Panc1 (cell line): ENCODE results near the gene RPL36AL. TPM values are rescaled to one million over a fixed set of nuclear protein-coding genes. Genes with fewer than 3 reads are reported as not detected.
A peak's percentile ranks its signal among the peaks of the same experiment; 100 is the strongest.

Experiments used
- ATAC-seq: fragments of 200-7000 bp; cut with Tn5 transposase; 2 replicates; pipeline ENCODE4 v1.9.1; 2020; ENCODE audit warnings: mild to moderate bottlenecking, moderate library complexity
- BruUV-seq: library from RNA; stranded (reverse); fragments of 400-500 nt; replicated peaks from 2 replicates; lab custom pipeline; 2021; lab: Mats Ljungman, UMichigan
- CTCF ChIA-PET: fragments of 300-600 bp; sonication (Branson Sonifier 250); formaldehyde crosslinking; loops from one replicate; lab custom pipeline; 2022; ENCODE audit warnings: antibody characterized with exemption; lab: Charles Lee
- POLR2A ChIA-PET: fragments of 300-600 bp; sonication (Branson Sonifier 250); formaldehyde crosslinking; loops from one replicate; lab custom pipeline; 2022; ENCODE audit warnings: antibody characterized with exemption; lab: Charles Lee
- DNase-seq: peaks from one replicate; pipeline ENCODE4 v3.0.0-alpha.2; 2010; ENCODE audit warnings: low read depth, low spot score
- H3K27ac ChIP-seq: 2 replicates; pipeline ENCODE4 v1.5.1; 2011; ENCODE audit warnings: mild to moderate bottlenecking, low read length, inconsistent platforms
- H3K27me3 ChIP-seq: fragments of 200-500 bp; sonication (Bioruptor generic); 2 replicates; pipeline ENCODE4 v1.6.0; 2014; ENCODE audit warnings: low read length, inconsistent platforms; ENCODE audit not compliant: control insufficient read depth, insufficient read depth
- H3K36me3 ChIP-seq: fragments of 200-500 bp; sonication (Bioruptor generic); 2 replicates; pipeline ENCODE4 v1.5.1; 2014; ENCODE audit warnings: inconsistent platforms, mild to moderate bottlenecking, low read length, moderate library complexity; ENCODE audit not compliant: control insufficient read depth, insufficient read depth
- H3K4me1 ChIP-seq: 2 replicates; pipeline ENCODE4 v1.5.1; 2011; ENCODE audit warnings: inconsistent platforms, mild to moderate bottlenecking, low read length, moderate library complexity; ENCODE audit not compliant: control insufficient read depth, insufficient read depth
- H3K4me3 ChIP-seq, 2 experiments: 2 replicates each; pipeline ENCODE4 v1.5.1; 2011 to 2012; ENCODE audit warnings: low read depth in 2 of 2, low read length in 2 of 2, mild to moderate bottlenecking in 2 of 2, inconsistent platforms in 1 of 2, moderate library complexity in 1 of 2
- H3K9me3 ChIP-seq: fragments of 200-500 bp; sonication (Bioruptor generic); 2 replicates; pipeline ENCODE4 v1.5.1; 2014; ENCODE audit warnings: low read depth, mild to moderate bottlenecking, inconsistent platforms, low read length, moderate library complexity; ENCODE audit not compliant: control insufficient read depth, insufficient read depth
- TCF7L2 ChIP-seq: IDR thresholded peaks from 2 replicates; pipeline ENCODE4 v1.6.1; 2011; ENCODE audit warnings: mild to moderate bottlenecking, low read depth, low read length, inconsistent platforms
- in situ Hi-C: cut with HindIII; loops from 2 replicates; pipeline ENCODE4 v1.10.0; 2016; ENCODE audit warnings: low sequenced_read_pairs, low pct_unique_long_range_greater_than_20kb
- intact Hi-C: fragments of 100-400 bp; cut with micrococcal nuclease; formaldehyde crosslinking; loops from one replicate; pipeline ENCODE4 v1.10.0; 2022; ENCODE audit not compliant: unreplicated experiment
- total RNA-seq: library from RNA; stranded (reverse); gene quantifications from one replicate; pipeline ENCODE4 v1.2.1, GENCODE V29; 2021; ENCODE audit not compliant: unreplicated experiment
- TF ChIP-seq, protein P1 (sequence below), 2 experiments: IDR thresholded peaks; 2 replicates each; pipeline ENCODE4 v1.6.1; 2011 to 2012; ENCODE audit warnings: low read depth in 2 of 2, control low read depth in 1 of 2, low read length in 1 of 2, mild to moderate bottlenecking in 1 of 2, moderate library complexity in 1 of 2; ENCODE audit not compliant: insufficient read depth in 1 of 2
- TF ChIP-seq, protein P2 (sequence below): fragments of 450-650 bp; IDR thresholded peaks from 2 replicates; pipeline ENCODE4 v1.5.1; 2017; ENCODE audit warnings: mild to moderate bottlenecking

Gene RPL36AL
- total RNA-seq, 1 experiment from 2014 or later = 136 TPM

DNA sequence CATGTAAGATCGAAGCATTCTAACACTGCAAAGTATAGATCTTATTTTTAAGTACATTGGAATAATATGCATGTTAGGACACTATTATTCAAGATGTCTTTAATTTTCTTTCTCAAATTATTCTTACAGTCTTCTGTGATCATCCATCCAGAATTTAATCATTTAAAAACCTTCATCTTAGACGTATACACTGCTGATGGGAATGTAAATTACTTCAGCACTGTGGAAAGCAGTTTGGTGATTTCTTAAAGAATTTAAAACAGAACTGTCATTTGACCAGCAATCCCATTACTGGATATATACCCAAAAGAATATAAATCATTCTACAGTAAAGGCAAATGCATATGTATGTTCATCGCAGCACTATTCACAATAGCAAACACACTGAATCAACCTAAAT is 31.0 kb downstream of the RPL36AL start:
- H3K27me3 ChIP-seq = no peaks in the 10 kb centered on the region
- CTCF ChIA-PET = no interaction called here
- in situ Hi-C loops (no loop called here), intact Hi-C loops (no loop called here)
- DNase-seq (no peak), ATAC-seq (no peak)
- TF ChIP-seq, protein P1, sequence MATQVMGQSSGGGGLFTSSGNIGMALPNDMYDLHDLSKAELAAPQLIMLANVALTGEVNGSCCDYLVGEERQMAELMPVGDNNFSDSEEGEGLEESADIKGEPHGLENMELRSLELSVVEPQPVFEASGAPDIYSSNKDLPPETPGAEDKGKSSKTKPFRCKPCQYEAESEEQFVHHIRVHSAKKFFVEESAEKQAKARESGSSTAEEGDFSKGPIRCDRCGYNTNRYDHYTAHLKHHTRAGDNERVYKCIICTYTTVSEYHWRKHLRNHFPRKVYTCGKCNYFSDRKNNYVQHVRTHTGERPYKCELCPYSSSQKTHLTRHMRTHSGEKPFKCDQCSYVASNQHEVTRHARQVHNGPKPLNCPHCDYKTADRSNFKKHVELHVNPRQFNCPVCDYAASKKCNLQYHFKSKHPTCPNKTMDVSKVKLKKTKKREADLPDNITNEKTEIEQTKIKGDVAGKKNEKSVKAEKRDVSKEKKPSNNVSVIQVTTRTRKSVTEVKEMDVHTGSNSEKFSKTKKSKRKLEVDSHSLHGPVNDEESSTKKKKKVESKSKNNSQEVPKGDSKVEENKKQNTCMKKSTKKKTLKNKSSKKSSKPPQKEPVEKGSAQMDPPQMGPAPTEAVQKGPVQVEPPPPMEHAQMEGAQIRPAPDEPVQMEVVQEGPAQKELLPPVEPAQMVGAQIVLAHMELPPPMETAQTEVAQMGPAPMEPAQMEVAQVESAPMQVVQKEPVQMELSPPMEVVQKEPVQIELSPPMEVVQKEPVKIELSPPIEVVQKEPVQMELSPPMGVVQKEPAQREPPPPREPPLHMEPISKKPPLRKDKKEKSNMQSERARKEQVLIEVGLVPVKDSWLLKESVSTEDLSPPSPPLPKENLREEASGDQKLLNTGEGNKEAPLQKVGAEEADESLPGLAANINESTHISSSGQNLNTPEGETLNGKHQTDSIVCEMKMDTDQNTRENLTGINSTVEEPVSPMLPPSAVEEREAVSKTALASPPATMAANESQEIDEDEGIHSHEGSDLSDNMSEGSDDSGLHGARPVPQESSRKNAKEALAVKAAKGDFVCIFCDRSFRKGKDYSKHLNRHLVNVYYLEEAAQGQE (IDR thresholded peaks at IDR 0.05; ENCODE audit: insufficient read depth in 1 of 2, low read depth in 2 of 2, low read length in 1 of 2) = peak in 1 of 2 experiments; percentile 36; a peak in 1 of 4 replicates
- TF ChIP-seq, protein P2, sequence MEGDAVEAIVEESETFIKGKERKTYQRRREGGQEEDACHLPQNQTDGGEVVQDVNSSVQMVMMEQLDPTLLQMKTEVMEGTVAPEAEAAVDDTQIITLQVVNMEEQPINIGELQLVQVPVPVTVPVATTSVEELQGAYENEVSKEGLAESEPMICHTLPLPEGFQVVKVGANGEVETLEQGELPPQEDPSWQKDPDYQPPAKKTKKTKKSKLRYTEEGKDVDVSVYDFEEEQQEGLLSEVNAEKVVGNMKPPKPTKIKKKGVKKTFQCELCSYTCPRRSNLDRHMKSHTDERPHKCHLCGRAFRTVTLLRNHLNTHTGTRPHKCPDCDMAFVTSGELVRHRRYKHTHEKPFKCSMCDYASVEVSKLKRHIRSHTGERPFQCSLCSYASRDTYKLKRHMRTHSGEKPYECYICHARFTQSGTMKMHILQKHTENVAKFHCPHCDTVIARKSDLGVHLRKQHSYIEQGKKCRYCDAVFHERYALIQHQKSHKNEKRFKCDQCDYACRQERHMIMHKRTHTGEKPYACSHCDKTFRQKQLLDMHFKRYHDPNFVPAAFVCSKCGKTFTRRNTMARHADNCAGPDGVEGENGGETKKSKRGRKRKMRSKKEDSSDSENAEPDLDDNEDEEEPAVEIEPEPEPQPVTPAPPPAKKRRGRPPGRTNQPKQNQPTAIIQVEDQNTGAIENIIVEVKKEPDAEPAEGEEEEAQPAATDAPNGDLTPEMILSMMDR = no peak
- peaks cover 10% of the 10 kb centered on the region for H3K4me1 ChIP-seq
- no peaks in the 10 kb centered on the region for H3K9me3 ChIP-seq
- no peak overlapping the region for H3K27ac ChIP-seq
- H3K36me3 ChIP-seq = peaks cover 10% of the 10 kb centered on the region; the same call in 1 of the 2 replicates
- H3K4me3 ChIP-seq = no peak overlapping the region
- POLR2A ChIA-PET = no interaction called here
- no TSS peak for BruUV-seq

DNA sequence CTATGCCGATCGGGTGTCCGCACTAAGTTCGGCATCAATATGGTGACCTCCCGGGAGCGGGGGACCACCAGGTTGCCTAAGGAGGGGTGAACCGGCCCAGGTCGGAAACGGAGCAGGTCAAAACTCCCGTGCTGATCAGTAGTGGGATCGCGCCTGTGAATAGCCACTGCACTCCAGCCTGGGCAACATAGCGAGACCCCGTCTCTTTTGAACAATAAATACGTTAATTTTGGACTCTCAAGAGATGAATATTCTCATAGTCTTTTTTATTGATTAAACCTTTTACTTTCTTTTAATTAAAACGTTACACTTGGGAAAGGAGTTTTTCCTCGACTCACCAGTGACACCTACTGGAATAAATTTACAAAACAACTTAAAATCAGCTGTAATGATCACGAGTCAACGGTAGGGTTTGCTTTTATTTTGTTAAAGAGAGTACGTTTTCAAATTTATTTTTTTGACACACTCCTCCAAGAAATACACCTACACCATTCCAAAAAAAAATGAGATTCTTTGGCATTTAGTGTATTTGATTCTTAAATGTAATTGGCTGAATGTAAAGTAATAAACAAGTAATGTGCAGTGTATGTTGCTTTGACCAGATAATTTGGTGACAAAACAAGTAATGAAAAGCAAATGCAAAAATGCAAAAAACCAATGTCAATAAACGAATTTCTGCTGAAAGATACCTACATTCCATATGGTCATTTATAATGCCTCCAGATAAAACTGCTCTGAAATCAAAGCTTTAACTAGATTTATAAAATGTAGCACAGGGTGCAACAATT is 33.6 kb downstream of the RPL36AL start:
- peaks cover 15% of the 10 kb centered on the region for H3K4me1 ChIP-seq
- H3K9me3 ChIP-seq = no peaks in the 10 kb centered on the region
- POLR2A ChIA-PET = no interaction called here
- H3K4me3 ChIP-seq = peak overlapping the region; percentile 92 to 93
- TF ChIP-seq, protein P2 = peak; percentile 80; the same call in 1 of the 2 replicates
- no peak for TF ChIP-seq TCF7L2
- DNase-seq (peak; percentile 74), ATAC-seq (peak; percentile 55)
- H3K27ac ChIP-seq = peak overlapping the region; percentile 70
- BruUV-seq = no TSS peak
- CTCF ChIA-PET = interaction anchor here (1.0 to 1.3 kb wide), 2 partner anchors 8 to 125 kb away, joined by 4 read pairs; no protein-coding TSS in a partner anchor
- no peaks in the 10 kb centered on the region for H3K27me3 ChIP-seq
- in situ Hi-C loops = no loop called here
- H3K36me3 ChIP-seq = peaks cover 21% of the 10 kb centered on the region
- intact Hi-C loops = no loop called here
